Activated CD4-positive, alpha-beta T cell treated with anti-CD3 and anti-CD28 coated beads, Interleukin-2, amount 50 U/mL, for 16 hours (primary cell): ENCODE results near the gene CHRM1.
"Not testable (repeated sequence)": the region's sequence is repeated elsewhere in the genome, so short reads cannot be mapped to it uniquely, and the experiment has no call there.

ENCODE experiments used
- DNase-seq: peaks from one replicate; pipeline ENCODE4 v3.0.0-alpha.2; 2020

The CHRM1 gene

DNA sequence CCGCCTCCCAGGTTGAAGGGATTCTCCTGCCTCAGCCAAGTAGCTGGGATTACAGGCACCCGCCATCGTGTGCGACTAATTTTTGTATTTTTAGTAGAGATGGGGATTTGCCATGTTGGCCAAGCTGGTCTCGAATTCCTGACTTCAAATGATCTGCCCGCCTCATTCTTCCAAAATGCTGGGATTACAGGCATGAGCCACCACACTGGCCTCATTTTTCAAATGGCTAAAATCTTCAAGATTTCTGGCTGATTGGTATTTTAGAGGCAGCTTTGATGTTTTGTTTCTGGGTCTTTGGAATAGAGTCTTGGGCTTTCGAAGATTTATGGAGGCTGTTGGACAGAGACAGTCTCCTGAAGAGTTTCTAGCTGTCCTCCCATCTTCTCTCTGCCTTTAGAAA is 46.3 kb downstream of the CHRM1 start:
- no peak for DNase-seq

DNA sequence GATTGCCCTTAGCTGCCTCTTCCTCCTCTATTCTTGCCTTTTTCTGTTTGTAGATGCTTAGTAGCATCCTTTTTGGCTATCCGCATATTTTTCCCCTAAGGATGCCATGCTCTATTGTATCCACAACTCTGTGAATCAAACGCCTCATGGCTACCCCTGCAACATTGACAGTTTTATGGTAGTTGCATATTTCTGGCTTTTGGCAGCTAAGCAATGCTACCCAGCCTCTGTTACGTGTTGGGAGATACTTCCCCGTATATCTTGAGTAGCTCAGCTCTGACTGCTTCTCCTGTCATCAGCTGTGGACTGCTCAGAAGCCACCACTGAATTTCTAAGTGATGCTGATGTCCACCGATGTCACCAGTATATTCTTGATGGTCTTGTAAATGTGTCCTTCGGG is 55.5 kb downstream of the CHRM1 start:
- DNase-seq, result no peak

DNA sequence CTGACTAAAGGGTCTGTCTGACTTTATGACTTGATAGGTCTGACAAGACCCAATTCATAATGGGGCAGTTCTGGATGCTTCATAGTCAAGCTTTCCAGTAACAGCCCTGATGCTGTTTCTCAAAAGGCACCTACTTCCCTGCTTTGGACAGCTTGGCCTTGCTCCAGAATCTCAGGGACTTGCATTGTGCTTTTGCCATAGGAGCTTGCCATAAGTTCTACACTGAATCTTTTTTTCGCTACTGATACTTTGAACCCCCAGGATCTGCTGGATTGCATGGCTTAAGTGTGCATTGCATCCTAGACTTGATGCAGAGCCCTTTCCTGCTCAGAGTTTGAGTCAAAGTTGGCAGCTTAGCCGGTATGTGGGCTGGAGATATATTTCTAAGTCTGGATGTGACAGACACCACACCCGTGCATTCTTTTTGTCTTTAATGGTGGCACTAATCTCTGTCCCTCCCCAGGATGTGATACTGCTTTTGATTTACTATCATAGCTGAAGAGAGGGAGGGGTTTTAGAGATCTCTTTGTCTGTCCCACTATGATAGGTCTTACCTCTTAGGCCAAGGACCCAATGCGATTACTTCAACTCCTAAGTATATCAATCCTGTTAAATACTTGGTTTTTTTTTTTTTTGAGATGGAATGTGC is 57.4 kb downstream of the CHRM1 start:
- DNase-seq, result no peak

DNA sequence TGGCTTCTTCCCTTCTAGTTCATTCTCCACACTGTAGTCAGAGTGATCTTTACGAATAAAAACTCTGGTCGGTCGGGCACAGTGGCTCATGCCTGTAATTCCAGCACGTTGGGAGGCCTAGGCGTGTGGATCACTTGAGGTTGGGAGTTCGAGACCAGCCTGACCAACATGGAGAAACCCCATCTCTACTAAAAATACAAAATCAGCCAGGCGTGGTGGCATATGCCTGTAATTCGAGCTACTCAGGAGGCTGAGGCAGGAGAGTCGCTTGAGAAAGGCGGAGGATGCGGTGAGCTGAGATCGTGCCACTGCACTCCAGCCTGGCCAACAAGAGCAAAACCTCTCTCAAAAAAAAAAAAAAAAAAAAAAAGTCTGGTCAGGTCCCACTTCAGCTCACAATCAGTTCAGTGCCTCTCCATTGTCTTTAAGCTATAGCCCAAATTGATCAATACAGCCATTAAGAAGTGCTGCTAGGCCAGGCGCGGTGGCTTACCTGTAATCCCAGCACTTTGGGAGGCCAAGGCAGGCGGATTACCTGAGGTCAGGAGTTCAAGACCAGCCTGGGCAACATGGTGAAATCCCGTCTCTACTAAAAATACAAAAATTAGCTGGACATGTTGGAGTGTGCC is 59.5 kb downstream of the CHRM1 start:
- not testable (repeated sequence) for DNase-seq

DNA sequence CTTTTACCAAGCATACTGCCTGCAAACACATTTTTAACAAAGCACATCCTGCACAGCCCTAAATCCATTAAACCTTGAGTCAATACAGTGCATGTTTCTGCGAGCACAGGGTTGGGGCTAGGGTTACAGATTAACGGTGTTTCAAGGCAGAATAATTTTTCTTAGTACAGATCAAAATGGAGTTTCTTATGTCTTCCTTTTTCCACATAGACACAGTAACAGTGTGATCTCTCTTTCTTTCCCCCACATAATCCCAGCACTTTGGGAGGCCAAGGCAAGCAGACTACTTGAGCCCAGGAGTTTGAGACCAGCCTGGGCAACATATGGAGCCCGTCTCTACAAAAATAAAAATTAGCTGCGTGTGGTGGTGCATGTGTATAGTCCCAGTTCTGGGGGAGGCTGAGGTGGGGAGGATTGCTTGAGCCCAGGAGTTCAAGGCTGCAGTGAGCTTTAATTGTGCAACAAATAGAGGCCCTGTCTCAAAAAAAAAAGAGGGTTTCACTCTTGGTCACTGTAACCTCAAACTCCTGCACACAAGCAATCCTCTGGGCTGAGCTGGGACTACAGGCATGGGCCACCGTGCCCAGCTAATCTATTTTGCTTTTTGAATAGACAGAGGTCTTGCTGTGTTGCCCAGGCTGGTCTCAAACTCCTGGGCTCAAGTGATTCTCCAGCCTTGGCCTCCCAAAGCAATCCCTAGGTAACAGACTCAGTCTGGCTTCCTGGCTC is 60.2 kb downstream of the CHRM1 start:
- peak; percentile 73 for DNase-seq

DNA sequence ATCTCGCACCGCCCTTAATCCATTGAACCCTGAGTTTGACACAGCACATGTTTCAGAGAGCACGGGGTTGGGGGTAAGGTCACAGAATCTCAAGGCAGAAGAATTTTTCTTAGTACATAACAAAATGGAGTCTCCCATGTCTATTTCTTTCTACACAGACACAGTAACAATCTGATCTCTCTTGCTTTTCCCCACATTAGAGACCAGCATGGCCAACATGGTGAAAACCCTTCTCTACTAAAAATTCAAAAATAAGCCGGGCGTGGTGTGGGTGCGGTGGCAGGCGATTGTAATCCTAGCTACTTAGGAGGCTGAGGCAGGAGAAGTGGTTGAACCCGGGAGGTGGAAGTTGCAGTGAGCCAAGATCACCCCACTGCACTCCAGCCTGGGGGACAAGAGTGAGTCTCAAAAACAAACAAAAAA is 61.9 kb downstream of the CHRM1 start:
- DNase-seq, result not testable (repeated sequence)
